Activated T-cell treated with anti-CD3 and anti-CD28 coated beads, Interleukin-2, amount 50 U/mL, for 24 hours (primary cell): ENCODE results near the gene TMEM169.

Experiments
- DNase-seq: peaks from one replicate; pipeline ENCODE4 v3.0.0-alpha.2; 2020
- H3K27ac Mint-ChIP-seq: 2 replicates; pipeline ENCODE4 v1.8.0; 2020; ENCODE audit warnings: mild to moderate bottlenecking, mixed read lengths
- H3K27me3 Mint-ChIP-seq: 2 replicates; pipeline ENCODE4 v1.8.0; 2020; ENCODE audit warnings: mixed read lengths
- H3K36me3 Mint-ChIP-seq: 2 replicates; pipeline ENCODE4 v1.8.0; 2020; ENCODE audit warnings: low read depth, mixed read lengths
- H3K4me1 Mint-ChIP-seq: 2 replicates; pipeline ENCODE4 v1.8.0; 2020; ENCODE audit warnings: low read depth, mixed read lengths
- H3K4me3 Mint-ChIP-seq: 2 replicates; pipeline ENCODE4 v1.8.0; 2020; ENCODE audit warnings: mild to moderate bottlenecking, moderate library complexity, mixed read lengths
- H3K9me3 Mint-ChIP-seq: 2 replicates; pipeline ENCODE4 v1.8.0; 2020; ENCODE audit warnings: mixed read lengths

Gene TMEM169

GRCh38 chr2:216057688-216058193 is 24.0 kb upstream of the TMEM169 start:
- Mint-ChIP-seq H3K36me3 (peaks cover 24% of the 10 kb centered on the region), H3K4me3 (peak overlapping the region; percentile 70), H3K27ac (peak overlapping the region; percentile 89), H3K9me3 (no peaks in the 10 kb centered on the region), H3K27me3 (no peaks in the 10 kb centered on the region), H3K4me1 (peaks cover 36% of the 10 kb centered on the region)
- peak; percentile 69 for DNase-seq

GRCh38 chr2:216059233-216059834 is 22.4 kb upstream of the TMEM169 start:
- Mint-ChIP-seq H3K27me3 (no peaks in the 10 kb centered on the region), H3K4me1 (peaks cover 36% of the 10 kb centered on the region), H3K36me3 (peaks cover 34% of the 10 kb centered on the region), H3K27ac (peak overlapping the region; percentile 47), H3K4me3 (no peak overlapping the region), H3K9me3 (no peaks in the 10 kb centered on the region)
- DNase-seq = no peak

- H3K36me3 Mint-ChIP-seq = peaks cover 42% of the 10 kb centered on the region
- no peaks in the 10 kb centered on the region for H3K27me3 Mint-ChIP-seq
Observed at GRCh38 chr2:216064014-216064630, 17.6 kb upstream of the TMEM169 start.

GRCh38 chr2:216064665-216065064 is 17.1 kb upstream of the TMEM169 start:
- Mint-ChIP-seq H3K27me3 (no peaks in the 10 kb centered on the region), H3K9me3 (no peaks in the 10 kb centered on the region), H3K36me3 (peaks cover 39% of the 10 kb centered on the region), H3K4me1 (peaks cover 14% of the 10 kb centered on the region), H3K4me3 (no peak overlapping the region), H3K27ac (no peak overlapping the region)
- no peak for DNase-seq

More at GRCh38 chr2:216064014-216064630, 17.6 kb upstream of the TMEM169 start:
- Mint-ChIP-seq H3K27ac (no peak overlapping the region), H3K9me3 (no peaks in the 10 kb centered on the region), H3K4me3 (no peak overlapping the region), H3K4me1 (peaks cover 15% of the 10 kb centered on the region)
- DNase-seq = no peak

- Mint-ChIP-seq H3K4me1 (peaks cover 14% of the 10 kb centered on the region), H3K27me3 (no peaks in the 10 kb centered on the region), H3K4me3 (no peak overlapping the region), H3K36me3 (peaks cover 39% of the 10 kb centered on the region), H3K9me3 (no peaks in the 10 kb centered on the region), H3K27ac (no peak overlapping the region)
- DNase-seq = no peak
Observed at GRCh38 chr2:216066230-216066629, 15.5 kb upstream of the TMEM169 start.

- Mint-ChIP-seq H3K4me3 (no peak overlapping the region), H3K27ac (no peak overlapping the region), H3K27me3 (no peaks in the 10 kb centered on the region), H3K9me3 (no peaks in the 10 kb centered on the region), H3K36me3 (peaks cover 27% of the 10 kb centered on the region), H3K4me1 (peaks cover 19% of the 10 kb centered on the region)
- DNase-seq = no peak
Observed at GRCh38 chr2:216069028-216069427, 12.7 kb upstream of the TMEM169 start.

- Mint-ChIP-seq H3K4me1 (peaks cover 29% of the 10 kb centered on the region), H3K9me3 (no peaks in the 10 kb centered on the region), H3K27me3 (no peaks in the 10 kb centered on the region), H3K4me3 (no peak overlapping the region), H3K36me3 (peaks cover 22% of the 10 kb centered on the region), H3K27ac (no peak overlapping the region)
- DNase-seq = no peak
Observed at GRCh38 chr2:216070195-216070594, 11.5 kb upstream of the TMEM169 start.

- no peak overlapping the region for H3K27ac Mint-ChIP-seq
- H3K9me3 Mint-ChIP-seq = no peaks in the 10 kb centered on the region
- no peak for DNase-seq
- no peaks in the 10 kb centered on the region for H3K27me3 Mint-ChIP-seq
- peaks cover 39% of the 10 kb centered on the region for H3K4me1 Mint-ChIP-seq
- peaks cover 22% of the 10 kb centered on the region for H3K36me3 Mint-ChIP-seq
- H3K4me3 Mint-ChIP-seq = no peak overlapping the region
Observed at GRCh38 chr2:216071111-216071851, 10.4 kb upstream of the TMEM169 start.

- Mint-ChIP-seq H3K4me1 (peaks cover 40% of the 10 kb centered on the region), H3K27me3 (no peaks in the 10 kb centered on the region), H3K4me3 (no peak overlapping the region), H3K9me3 (no peaks in the 10 kb centered on the region), H3K27ac (no peak overlapping the region), H3K36me3 (peaks cover 21% of the 10 kb centered on the region)
- no peak for DNase-seq
Observed at GRCh38 chr2:216072473-216072872, 9.2 kb upstream of the TMEM169 start.

- Mint-ChIP-seq H3K27me3 (no peaks in the 10 kb centered on the region), H3K36me3 (peaks cover 24% of the 10 kb centered on the region), H3K27ac (peak overlapping the region; percentile 31), H3K4me1 (peaks cover 38% of the 10 kb centered on the region), H3K4me3 (no peak overlapping the region), H3K9me3 (no peaks in the 10 kb centered on the region)
- no peak for DNase-seq
Observed at GRCh38 chr2:216073773-216074172, 7.9 kb upstream of the TMEM169 start.

GRCh38 chr2:216074380-216074779 is 7.3 kb upstream of the TMEM169 start:
- no peak overlapping the region for H3K4me3 Mint-ChIP-seq
- no peaks in the 10 kb centered on the region for H3K27me3 Mint-ChIP-seq
- H3K4me1 Mint-ChIP-seq = peaks cover 34% of the 10 kb centered on the region
- H3K36me3 Mint-ChIP-seq = peaks cover 21% of the 10 kb centered on the region
- H3K27ac Mint-ChIP-seq = peak overlapping the region; percentile 31
- no peaks in the 10 kb centered on the region for H3K9me3 Mint-ChIP-seq
- DNase-seq = no peak

- Mint-ChIP-seq H3K27ac (no peak overlapping the region), H3K36me3 (peaks cover 21% of the 10 kb centered on the region), H3K9me3 (no peaks in the 10 kb centered on the region), H3K4me3 (no peak overlapping the region), H3K4me1 (peaks cover 33% of the 10 kb centered on the region), H3K27me3 (no peaks in the 10 kb centered on the region)
- no peak for DNase-seq
Observed at GRCh38 chr2:216074794-216075193, 6.9 kb upstream of the TMEM169 start.

GRCh38 chr2:216075510-216076485 is 5.9 kb upstream of the TMEM169 start:
- H3K4me3 Mint-ChIP-seq = no peak overlapping the region
- H3K27me3 Mint-ChIP-seq = no peaks in the 10 kb centered on the region
- H3K4me1 Mint-ChIP-seq = peaks cover 39% of the 10 kb centered on the region
- no peak for DNase-seq
- peaks cover 21% of the 10 kb centered on the region for H3K36me3 Mint-ChIP-seq
- H3K9me3 Mint-ChIP-seq = no peaks in the 10 kb centered on the region
- peak overlapping the region; percentile 24 for H3K27ac Mint-ChIP-seq

- H3K9me3 Mint-ChIP-seq = no peaks in the 10 kb centered on the region
- H3K27me3 Mint-ChIP-seq = no peaks in the 10 kb centered on the region
- H3K36me3 Mint-ChIP-seq = peaks cover 25% of the 10 kb centered on the region
- H3K4me1 Mint-ChIP-seq = peaks cover 64% of the 10 kb centered on the region
- H3K4me3 Mint-ChIP-seq = no peak overlapping the region
- no peak overlapping the region for H3K27ac Mint-ChIP-seq
- DNase-seq = no peak
Observed at GRCh38 chr2:216078776-216079175, 2.9 kb upstream of the TMEM169 start.
